Activated CD8-positive, alpha-beta memory T cell treated with anti-CD3 and anti-CD28 coated beads, Interleukin-2, amount 50 U/mL, for 1 hour (primary cell): ENCODE measurements around the gene EPN3.

Experiments used
- DNase-seq: peaks from one replicate; pipeline ENCODE4 v3.0.0-alpha.2; 2020; ENCODE audit errors: extremely low read depth

Gene EPN3

DNA sequence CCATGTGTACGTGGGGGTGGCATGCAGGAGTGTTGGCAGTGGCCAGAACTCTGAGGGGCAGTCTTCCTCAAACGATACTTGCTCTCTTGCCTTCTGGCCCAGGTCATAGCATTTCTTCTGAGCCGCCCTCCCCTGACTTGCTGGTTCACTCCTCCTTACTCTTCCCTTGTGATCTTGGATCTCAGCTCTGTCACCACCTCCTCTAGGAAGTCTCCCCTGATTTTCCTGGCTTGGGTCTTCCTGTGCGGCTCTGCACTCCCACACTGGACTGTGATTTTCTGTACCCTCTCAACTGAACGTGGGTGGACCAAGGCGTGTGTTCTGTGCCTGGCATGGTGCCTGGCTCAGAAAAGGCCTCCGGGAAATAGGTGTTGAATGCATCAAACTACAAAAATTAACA, 2.9 kb downstream of the EPN3 start:
- no peak for DNase-seq

DNA sequence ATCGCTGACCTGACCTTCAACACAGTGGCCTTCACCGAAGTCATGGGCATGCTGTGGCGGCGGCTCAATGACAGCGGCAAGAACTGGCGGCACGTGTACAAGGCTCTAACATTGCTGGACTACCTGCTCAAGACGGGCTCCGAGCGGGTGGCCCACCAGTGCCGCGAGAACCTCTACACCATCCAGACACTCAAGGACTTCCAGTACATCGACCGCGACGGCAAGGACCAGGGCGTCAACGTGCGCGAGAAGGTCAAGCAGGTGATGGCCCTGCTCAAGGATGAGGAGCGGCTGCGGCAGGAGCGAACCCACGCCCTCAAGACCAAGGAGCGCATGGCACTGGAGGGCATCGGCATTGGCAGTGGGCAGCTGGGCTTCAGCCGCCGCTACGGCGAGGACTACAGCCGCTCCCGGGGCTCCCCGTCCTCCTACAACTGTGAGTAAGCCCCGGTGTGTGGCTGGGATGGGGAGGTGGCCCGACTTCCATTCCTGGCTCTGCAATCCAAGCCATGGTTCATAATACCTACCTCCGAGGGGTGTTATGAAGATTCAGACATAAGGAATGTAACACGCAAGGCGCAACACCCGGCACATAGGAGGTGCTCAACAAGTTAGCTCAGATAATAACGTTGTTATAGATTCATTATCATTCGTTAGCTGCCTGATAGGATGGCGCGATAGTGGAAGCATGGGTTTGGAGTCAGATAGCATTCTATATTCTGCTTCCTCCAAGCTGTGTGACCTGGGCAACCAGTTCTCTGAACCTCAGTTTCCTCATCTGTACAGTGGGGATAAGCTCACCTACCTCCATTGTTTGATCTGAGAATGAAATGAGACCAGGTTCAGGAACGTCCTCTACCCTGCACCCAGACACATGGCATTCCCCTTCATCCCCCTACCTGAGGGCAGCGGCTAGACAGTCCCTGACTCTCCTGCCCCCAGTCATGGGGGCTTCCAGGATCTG, 4.4 kb downstream of the EPN3 start:
- no peak for DNase-seq

DNA sequence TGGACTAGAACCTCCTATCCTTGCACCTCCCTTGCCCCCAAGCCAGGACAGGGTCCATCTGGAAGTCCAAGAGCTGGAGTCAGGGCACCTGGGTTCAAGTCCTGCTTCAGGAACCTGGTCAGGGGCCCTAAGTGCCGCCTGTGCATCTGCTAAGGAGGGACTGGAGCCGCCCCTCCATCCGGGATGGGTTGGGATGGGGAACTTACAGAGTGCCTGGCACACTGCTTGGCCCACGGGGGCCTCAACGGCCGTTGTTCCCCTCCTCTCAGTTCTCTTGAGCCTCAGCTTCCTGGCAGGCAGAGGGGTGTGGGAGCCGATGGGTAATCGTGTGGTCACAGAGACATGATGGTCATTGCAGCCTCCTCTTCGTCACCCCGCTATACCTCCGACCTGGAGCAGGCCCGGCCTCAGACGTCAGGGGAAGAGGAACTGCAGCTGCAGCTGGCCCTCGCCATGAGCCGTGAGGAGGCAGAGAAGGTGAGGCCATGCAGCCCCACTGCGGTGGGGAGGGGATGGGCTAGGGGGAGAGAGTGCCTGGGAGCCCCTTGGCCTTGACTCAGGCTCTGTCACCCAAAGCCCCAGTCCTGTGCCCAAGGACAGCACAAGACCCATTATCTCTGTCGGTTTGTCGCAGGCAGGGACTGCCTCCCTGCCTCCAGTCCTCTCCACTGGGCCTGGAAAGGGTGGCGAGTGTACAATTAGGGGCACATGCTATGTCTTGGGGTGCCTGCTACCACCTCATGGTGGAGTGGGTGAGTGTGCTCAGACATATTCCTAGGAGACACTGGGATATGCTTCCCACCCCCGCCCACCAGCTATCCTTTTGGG, 5.4 kb downstream of the EPN3 start:
- no peak for DNase-seq

DNA sequence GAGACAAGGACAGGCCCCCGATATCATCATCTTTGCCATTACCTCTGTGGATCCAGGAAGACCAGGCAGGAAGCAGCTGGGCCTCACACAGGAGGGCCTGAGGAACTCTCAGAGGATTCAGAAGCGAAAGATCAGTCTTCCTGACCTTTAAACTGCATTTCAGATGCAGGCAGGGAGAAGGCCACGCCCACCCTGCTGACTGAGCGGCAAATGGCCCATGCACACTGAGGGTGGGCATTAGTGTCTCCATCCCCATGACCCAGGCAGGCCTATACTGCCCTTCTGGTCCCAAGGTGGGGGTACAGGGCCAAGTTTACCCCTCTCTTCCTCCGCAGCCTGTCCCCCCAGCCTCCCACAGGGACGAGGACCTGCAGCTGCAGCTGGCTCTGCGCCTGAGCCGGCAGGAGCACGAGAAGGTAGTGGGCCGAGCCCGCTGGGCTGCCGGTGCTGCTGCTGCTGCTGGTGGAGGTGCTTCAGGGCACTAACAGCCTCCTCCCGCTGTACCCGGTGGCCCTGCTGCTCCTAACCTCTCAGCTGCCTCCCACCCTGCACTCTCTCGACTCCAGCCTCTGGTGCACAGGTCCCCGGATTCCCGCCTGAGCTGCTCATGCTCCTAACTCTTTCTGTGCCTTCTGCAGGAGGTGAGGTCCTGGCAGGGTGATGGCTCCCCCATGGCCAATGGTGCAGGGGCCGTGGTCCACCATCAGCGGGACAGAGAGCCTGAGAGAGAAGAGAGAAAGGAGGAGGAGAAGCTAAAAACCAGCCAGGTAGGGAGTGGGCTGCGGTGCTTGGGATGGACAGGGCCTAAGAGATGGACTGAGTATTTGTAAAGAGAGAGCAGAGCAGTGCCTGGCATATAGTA, 6.2 kb downstream of the EPN3 start:
- no peak for DNase-seq

DNA sequence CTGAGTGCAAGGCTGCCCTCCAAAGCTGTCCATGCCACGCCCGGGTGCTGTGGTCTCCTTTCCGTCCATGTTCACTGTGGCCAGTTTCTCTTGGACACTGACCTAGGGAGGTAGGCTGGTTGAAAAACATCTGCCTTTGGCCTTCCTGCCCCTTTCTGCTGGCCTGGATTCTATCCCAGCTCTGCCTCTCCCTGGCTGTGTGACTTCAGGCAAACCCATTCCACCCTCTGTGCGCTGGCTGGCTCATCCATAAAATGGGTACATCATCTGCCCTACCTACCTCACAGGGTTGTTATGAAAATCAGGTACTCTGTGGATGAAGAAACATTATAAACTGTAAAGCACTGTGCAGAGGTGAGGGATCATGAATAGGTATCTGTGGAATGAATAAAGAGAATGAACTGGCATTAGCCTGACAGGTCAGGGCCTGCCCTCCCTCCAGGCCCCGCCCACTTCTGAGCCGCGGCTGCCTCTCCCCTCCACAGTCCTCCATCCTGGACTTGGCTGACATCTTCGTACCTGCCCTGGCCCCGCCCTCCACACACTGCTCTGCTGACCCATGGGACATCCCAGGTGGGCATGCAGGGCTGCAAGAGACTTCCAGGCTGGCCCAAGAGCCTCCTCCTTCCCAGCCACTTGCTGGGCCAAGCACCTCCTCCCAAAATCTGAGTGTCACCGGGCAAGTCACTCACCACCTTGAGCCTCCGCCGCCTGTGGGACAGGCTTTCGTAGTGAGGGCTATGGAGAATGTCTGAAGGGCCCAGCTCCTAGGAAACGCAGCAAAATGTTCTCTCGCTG, 7.4 kb downstream of the EPN3 start:
- no peak for DNase-seq

DNA sequence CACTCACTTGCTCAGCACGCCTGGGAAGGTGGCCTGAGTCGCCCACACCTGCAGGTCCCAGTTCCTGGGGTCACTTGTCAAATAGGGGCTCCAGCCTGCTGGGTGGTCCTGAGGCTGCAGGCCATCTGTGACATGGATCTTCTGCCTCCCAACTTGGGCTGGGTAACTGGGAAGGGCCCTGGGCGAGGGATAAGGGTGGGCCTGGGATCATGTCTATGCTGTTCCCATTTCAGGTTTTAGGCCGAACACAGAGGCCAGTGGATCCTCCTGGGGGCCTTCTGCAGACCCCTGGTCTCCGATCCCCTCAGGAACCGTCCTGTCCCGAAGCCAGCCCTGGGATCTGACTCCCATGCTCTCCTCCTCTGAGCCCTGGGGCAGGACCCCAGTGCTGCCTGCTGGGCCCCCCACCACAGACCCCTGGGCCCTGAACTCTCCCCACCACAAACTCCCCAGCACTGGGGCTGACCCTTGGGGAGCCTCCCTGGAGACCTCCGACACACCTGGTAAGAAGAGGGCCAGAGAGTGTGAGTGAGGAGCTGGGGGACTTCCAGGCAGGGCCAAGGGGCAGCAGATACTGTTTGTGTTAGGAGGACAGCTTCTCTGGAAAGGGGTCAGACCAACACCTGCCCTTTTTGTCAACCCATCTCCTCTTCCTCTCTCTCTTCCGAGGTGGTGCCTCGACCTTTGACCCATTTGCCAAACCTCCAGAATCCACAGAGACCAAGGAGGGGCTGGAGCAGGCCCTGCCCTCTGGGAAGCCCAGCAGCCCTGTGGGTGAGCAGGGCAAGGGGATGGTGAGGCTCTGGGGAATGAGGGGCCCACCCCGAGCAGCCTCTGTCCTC, 8.2 kb downstream of the EPN3 start:
- DNase-seq, result no peak

DNA sequence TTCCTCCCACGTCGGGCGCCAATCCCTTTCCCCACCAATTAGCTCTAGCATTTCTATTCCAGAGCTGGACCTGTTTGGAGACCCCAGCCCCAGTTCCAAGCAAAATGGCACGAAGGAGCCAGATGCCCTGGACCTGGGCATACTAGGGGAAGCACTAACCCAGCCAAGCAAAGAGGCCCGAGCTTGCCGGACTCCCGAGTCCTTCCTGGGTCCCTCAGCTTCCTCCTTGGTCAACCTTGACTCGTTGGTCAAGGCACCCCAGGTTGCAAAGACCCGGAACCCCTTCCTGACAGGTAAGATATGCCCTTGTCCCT, 8.8 kb downstream of the EPN3 start:
- DNase-seq, result no peak

DNA sequence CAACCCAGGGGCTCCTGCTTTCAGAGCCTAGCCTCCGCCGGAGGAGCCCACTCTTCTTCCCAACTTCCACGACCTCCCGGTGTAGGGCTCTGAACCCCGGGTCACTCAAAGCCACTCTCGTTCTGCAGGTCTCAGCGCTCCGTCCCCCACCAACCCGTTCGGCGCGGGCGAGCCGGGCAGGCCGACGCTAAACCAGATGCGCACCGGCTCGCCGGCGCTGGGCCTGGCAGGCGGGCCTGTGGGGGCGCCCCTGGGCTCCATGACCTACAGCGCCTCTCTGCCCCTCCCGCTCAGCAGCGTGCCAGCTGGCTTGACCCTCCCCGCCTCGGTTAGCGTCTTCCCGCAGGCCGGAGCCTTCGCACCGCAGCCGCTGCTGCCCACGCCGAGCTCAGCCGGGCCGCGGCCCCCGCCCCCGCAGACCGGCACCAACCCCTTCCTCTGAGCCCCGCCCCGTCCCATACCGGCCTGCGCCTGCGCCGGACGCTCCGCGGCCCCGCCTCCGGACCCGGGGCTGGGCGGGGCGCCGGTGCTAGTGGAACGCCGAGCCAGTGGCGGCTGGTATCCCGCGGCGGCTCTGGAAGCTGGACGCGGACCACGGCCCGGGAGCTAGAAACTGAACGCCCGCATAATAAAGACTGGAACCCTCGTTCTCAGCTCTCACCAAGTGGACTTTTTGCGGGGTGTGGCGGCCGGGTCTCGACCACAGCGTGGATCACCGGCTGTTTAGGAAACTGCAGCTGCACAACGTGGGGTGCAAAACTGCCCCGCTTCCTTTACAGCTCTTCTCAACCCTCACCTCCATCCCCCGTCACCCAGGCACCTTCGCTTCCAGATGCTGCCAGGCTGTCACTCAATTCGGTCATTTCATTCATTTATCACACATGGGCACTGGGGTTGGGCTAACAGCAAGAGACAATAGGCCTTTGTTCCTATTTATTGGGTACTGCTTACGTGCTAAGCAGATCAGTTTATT, 9.5 kb downstream of the EPN3 start:
- peak; percentile 36 for DNase-seq

DNA sequence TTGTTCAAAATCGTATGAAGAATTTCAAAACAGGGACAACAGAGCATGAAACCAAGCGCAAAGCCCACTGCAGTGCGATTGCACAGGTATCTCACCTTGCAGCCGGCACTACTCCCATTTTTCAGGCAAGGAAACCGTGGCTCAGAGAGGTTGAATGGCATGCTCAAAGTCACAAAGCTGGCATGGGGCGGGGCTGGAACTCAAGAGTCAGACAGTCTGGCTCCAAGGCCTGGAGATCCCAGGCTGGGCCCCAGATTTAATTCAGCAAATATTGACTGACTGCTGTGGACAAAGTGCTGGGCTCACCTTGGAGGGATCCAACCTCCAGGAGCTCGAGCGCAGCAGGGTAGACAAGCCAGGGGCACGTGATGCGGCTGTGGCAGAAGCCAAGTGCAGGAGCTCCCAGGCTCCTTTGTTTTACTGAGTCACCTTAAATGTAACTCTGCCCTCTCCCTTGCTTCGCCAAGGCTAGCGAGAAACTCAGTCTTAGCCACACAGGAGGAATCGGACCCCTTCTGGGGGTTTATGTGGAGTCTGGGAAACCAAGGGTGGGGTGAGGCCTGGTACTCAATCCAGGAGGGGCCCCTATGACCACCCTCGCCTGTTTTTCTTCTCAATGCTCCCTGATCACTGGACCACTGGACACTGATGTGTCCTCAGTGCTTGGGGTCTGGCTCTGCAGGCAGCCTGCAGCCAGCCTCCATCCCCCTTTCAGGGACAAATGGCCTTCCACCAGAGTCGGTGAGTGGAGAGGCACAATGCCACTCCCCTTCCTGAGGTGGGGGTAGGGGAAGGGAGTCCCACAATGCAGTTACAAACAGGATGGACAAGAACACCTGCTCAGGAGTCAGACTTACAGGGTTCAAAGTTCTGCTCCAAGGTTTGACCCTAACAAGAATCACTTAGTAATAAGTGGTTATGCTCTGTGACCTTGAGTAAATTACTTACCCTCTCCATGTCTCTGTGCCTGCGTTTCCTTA, 10.6 kb downstream of the EPN3 start:
- no peak for DNase-seq

DNA sequence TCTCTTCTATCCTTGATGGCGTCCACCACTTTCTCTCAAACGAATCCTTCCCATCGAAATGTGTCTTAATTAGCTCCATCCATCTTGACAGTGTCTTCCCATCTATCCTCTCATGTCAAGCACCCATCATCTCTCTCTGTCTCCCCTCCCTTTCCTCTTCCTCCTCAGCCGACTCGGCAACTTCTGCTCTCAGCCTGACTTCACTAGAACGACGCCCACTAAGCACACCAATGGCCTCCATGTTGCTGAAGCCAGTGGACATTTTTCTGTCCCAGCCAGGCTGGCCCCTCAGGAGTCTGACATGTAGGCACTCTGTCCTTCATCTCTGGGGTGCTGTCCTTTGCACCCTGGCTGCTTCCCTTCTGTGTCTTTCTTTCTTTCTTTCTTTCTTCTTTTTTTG, 12.0 kb downstream of the EPN3 start:
- no peak for DNase-seq

DNA sequence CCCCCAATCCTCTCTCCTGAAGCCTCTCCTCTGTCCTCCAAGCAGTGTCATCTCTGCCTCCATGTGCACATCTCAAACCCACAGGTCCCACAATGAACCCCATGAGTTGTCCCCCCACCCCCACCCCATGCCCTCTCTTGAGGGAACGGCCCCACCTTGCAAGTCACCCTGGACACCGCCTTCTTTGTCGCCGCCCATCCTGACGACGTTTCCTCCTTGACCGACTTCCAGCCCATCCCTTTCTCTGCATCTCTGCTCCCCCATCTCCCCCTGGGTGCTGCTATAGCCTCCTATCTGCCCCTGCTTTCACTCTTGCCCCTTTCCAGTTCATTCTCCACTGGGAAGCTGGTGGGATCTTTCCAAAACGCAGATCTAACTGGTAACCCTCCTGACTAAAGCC, 12.8 kb downstream of the EPN3 start:
- no peak for DNase-seq

DNA sequence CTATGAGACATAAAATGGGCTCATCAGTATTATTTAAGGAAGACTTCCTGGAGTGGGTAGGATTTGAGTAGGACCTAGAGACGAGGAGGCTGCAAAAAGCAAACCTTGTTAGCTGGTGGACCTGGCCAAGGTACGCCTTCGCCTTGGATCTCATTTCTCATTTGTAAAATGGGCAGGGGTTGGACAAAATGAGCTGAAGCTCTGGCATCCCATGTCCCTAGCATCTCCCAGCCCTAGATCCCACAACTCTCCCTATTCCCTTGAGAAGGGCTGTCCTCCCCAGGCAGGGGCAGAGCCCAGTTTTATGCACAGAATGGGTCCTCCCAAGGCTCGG, 14.1 kb downstream of the EPN3 start:
- DNase-seq, result no peak

DNA sequence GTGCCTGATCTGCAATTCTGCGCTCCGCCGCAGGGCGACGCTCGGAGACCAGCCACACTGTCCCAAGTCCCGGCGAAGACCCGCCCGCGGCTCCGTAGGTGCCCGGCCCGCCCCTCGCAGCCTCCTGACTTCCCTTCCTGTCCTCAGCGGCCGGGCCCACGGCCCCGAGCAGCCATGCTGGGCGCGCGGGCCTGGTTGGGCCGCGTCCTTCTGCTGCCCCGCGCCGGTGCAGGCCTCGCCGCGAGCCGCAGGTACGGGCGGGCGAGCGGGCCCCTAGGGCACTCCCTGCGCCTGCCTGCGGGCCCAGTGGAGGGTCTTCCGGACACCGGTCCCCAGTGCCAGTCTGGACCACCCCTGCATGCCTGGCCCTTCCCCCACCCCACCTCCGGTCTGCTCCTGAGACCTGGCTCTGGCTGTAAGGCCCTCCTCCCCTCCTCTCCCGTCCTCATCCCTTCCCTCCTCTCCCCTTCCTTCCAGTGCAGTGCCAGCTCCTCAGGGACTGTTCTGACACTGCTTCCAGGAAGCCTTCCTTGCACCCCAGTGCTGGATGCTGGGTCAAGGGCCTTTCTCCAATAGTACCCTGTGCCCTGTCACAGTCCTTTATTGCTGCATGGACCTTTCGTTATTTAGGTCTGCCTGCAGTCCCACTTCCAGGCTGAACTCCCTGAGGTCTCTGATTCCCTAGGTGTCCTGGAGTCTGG, 14.7 kb downstream of the EPN3 start, which contains the start of gene SPATA20:
SPATA20 (plus strand) TSS at position 140 of the 701 bp plus-strand sequence; CDS start at position 175, 35 bp downstream.
- DNase-seq, result peak; percentile 44

DNA sequence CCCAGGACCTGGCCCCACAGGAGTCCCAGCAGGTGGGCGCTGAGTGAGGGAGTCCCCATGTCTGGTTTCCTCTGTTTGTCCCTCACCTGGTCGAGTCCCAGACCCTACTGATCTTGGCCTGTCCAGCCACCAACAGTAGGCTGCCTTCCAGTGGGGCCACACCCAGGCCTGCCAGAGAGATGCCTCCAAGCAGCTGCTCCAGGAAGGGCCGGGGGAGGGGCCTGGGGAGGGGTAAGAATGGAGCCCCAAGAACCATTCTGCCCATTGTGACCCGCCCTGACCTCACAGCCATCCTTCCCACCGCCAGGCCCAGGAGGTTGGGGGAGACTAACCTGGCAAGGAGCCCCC, 15.2 kb downstream of the EPN3 start:
- DNase-seq, result no peak

DNA sequence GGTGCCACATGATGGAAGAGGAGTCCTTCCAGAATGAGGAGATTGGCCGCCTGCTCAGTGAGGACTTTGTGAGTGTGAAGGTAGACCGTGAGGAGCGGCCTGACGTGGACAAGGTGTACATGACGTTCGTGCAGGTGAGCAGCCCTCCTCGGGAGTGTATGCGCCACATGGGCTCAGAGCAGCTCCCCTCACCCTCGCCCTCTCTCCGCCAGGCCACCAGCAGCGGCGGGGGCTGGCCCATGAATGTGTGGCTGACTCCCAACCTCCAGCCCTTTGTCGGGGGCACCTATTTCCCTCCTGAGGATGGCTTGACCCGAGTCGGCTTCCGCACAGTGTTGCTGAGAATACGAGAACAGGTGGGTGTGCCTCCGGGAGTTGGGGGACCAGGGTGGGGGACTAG, 16.3 kb downstream of the EPN3 start:
- no peak for DNase-seq

DNA sequence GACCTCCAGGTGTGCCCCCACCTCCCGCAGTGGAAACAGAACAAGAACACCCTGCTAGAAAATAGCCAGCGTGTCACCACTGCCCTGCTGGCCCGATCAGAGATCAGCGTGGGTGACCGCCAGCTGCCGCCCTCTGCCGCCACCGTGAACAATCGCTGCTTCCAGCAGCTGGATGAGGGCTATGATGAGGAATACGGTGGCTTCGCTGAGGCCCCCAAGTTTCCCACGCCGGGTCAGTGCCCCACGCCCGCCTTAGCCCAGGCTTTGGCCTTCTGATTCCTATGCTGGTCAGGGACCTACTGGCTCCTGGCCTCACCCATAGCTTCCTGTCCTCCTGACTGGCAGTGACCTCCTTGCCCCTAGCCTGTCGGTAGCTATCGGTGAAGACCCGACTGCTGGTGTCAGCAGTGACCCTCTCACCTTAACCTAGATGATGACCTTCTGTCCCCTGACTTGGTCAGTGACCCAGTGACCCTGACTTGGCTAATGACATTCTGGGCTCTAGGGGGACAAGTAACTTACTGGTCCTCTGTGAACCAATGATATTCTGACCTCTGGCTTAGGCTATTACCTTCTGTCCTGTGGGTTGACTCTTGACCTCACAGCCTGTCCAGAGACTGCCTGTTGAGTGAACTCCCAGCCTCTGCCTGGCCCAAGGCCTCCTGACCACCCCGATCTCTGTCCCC, 16.9 kb downstream of the EPN3 start:
- no peak for DNase-seq

DNA sequence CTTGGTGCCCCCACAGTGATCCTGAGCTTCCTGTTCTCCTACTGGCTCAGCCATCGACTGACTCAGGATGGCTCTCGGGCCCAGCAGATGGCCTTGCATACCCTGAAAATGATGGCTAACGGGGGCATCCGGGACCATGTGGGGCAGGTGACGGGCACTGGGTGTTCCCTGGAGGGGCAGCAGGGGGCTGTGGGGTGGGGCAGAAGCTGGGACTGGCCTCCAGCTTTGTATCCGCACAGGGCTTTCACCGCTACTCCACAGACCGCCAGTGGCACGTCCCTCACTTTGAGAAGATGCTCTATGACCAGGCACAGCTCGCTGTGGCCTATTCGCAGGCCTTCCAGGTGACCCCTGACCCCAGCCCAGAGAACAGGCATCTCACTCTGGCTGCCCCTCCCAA, 17.4 kb downstream of the EPN3 start:
- DNase-seq, result no peak
